ENCODE results near the gene SETD4.

SETD4 gene

DNA sequence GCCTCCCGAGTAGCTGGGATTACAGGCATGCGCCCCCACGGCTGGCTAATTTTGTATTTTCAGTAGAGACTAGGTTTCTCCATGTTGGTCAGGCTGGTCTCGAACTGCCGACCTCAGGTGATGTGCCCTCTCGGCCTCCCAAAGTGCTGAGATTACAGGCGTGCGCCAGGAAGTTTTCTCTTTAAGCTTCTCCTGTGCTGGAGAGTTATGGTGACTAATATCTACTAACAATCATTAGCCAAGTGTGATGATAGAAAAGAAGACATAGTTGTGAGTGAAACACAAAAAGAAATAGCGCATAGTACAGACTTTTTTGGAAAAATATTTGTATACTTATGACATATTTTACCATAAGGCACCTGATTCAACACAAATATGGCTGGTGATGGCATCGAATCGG lies 56.5 kb downstream of the SETD4 start:
- DNase-seq, result no peak

DNA sequence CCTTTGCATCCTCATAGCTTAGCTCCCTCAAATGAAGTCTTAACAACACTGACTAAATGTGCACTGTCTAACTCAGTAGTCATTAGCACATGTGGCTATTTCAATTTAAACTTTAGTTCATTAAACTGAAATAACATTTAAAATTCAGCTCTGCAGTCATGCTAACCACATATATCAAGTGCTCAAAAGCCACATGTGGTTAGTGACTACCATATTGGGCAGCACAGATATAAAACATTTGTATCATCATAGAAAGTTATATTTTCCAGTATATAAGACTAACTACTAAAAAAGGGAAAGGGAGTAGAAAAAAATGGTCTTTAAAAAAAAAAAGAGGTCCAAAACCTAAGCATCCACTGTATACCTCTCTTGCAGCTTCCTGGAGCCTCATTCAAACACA lies 64.1 kb downstream of the SETD4 start:
- DNase-seq, result peak; percentile 11

GRCh38 chr21:35995522-35996088 lies 64.7 kb downstream of the SETD4 start:
- peak; percentile 33 for DNase-seq

- DNase-seq, result peak; percentile 53
Observed at GRCh38 chr21:35994613-35995012, 65.7 kb downstream of the SETD4 start.

DNA sequence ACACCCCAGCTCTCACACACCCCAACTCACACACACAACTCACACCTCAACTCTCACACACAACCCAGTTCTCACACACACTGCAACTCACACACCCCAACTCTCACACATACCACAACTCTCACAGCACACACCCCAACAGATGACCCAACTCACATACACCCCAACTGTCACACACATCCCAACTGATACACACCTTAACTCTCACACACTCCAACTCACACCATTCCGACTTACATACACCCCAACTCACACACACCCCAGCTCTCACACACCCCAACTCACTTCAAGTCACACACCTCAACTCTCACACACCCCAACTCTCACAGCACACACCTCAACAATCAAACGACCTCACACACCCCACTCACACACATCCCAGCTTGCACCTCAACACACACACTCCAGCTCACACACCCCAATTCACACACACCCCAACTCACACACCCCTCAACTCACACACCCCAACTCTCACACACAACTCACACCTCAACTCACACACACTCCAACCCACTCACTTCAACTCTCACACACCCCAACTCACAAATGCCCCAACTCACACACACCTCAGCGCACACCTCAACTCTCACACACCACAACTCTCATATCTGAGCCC lies 66.3 kb downstream of the SETD4 start:
- DNase-seq, result no peak

GRCh38 chr21:35991131-35991530 lies 69.2 kb downstream of the SETD4 start:
- DNase-seq, result no peak

DNA sequence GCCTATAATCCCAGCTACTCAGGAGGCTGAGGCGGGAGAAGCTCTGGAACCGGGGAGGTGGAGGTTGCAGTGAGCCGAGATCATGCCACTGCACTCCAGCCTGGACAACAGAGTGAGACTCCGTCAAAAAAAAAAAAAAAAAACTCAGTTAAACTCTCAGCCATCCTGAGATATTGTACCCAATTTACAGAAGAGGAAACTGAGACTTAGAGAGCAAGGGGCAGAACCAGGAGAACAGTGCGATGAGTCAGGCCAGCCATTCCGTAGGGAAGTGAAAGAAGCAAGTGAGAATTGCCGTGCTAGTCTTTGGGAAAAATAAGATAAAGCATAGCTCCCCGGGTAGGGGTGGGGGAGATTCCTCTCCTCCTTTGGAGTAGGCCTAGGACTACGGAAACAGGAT lies 69.7 kb downstream of the SETD4 start:
- DNase-seq, result no peak

- DNase-seq, result no peak
Observed at GRCh38 chr21:35989138-35989735, 71.1 kb downstream of the SETD4 start.

GRCh38 chr21:35988416-35989137 lies 71.7 kb downstream of the SETD4 start:
- peak; percentile 11 for DNase-seq

DNA sequence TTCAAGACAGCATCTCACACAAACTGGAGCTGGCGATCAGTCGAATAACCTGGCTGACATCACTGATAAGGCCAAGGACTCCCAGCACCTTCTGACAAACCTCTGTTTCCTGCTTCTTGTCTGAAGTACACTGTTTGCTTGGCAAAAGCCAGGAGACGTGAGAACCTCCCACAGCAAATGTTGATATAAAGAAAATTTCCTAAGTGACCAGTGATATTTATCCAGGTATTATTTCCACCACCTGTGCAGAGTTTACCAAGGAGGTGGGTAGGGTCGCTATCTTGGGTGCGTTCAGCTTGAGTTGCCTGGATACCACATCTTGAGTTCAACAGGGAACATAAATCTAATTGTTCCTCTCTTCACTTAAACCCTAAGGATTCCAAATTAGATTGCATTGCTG lies 72.9 kb downstream of the SETD4 start:
- DNase-seq, result no peak

GRCh38 chr21:35984654-35985361 lies 75.5 kb downstream of the SETD4 start:
- DNase-seq, result peak; percentile 3

Measured in hematopoietic multipotent progenitor cell treated with erythropoietin and hydrocortisone succinate and interleukin-3 and kit ligand, for 4 days (in vitro differentiated cells).